RWPE2 (cell line): ENCODE data around the gene SCART1.

Source experiments
- ATAC-seq: fragments of 200-7000 bp; cut with Tn5 transposase; 3 replicates; pipeline ENCODE4 v1.9.1; 2021; ENCODE audit warnings: low read depth
- DNase-seq: peaks from one replicate; pipeline ENCODE4 v3.0.0-alpha.2; 2020; ENCODE audit warnings: low spot score
- H3K27ac ChIP-seq: fragments of 450-650 bp; 2 replicates; pipeline ENCODE4 v1.5.1; 2017; ENCODE audit warnings: mild to moderate bottlenecking; ENCODE audit not compliant: poor library complexity, severe bottlenecking
- H3K27me3 ChIP-seq: fragments of 250-450 bp; sonication (Bioruptor Pico); 2 replicates; pipeline ENCODE4 v1.5.1; 2021; ENCODE audit warnings: mild to moderate bottlenecking, moderate library complexity; ENCODE audit not compliant: insufficient read depth, poor library complexity, severe bottlenecking
- H3K36me3 ChIP-seq: fragments of 250-450 bp; sonication (Bioruptor Pico); 2 replicates; pipeline ENCODE4 v1.5.1; 2020; ENCODE audit warnings: low read depth, mild to moderate bottlenecking, moderate library complexity
- H3K4me1 ChIP-seq: fragments of 250-450 bp; sonication (Bioruptor Pico); 2 replicates; pipeline ENCODE4 v1.5.1; 2021; ENCODE audit warnings: mild to moderate bottlenecking, moderate library complexity; ENCODE audit not compliant: insufficient read depth, poor library complexity, severe bottlenecking
- H3K4me3 ChIP-seq: fragments of 250-450 bp; sonication (Bioruptor Pico); 2 replicates; pipeline ENCODE4 v1.5.1; 2021; ENCODE audit warnings: mild to moderate bottlenecking, moderate library complexity; ENCODE audit not compliant: severe bottlenecking
- H3K9me3 ChIP-seq: fragments of 250-450 bp; sonication (Bioruptor Pico); 2 replicates; pipeline ENCODE4 v1.5.1; 2021; ENCODE audit warnings: mild to moderate bottlenecking, moderate library complexity; ENCODE audit not compliant: severe bottlenecking
- CTCF ChIP-seq: fragments of 450-650 bp; IDR thresholded peaks from one replicate; pipeline ENCODE4 v1.5.1; 2017; ENCODE audit warnings: mild to moderate bottlenecking, moderate library complexity; ENCODE audit not compliant: poor library complexity, severe bottlenecking

SCART1 gene

GRCh38 chr10:133453516-133454203 lies at the start of gene SCART1:
SCART1 (plus strand) TSS chr10:133453945; CDS start chr10:133453998, 53 bp downstream.
- Histone ChIP-seq H3K27ac (no peak within 1 kb of the TSS), H3K4me3 (no peak within 1 kb of the TSS), H3K36me3 (no peaks in the 10 kb centered on the region), H3K4me1 (no peaks in the 10 kb centered on the region), H3K27me3 (no peaks in the 10 kb centered on the region), H3K9me3 (peaks cover 2% of the 10 kb centered on the region)
- TF ChIP-seq CTCF = no peak
- ATAC-seq (no peak), DNase-seq (no peak)

DNA sequence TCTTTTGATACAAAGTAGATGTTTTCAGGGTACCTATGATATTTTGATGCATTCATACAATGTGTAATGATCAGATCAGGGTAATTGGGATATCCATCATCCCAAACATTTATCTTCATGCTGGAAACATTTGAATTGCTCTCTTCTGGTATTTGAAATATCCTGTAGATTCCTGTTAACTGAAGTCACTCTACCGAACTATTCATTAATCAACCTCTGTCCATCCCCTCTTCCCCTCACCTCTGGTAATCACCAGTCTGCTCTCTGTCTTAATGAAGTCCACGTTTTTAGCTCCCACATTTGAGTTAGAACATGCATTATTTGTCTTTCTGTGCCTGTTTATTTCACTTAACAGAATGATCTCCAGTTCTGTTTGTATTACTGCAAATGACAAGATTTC lies 48.5 kb upstream of the SCART1 start:
- Histone ChIP-seq H3K4me1 (no peaks in the 10 kb centered on the region), H3K27ac (no peak overlapping the region), H3K9me3 (no peaks in the 10 kb centered on the region), H3K36me3 (peaks cover 63% of the 10 kb centered on the region), H3K4me3 (no peak overlapping the region), H3K27me3 (no peaks in the 10 kb centered on the region)
- no peak for TF ChIP-seq CTCF
- no peak for DNase-seq
- ATAC-seq = no peak

DNA sequence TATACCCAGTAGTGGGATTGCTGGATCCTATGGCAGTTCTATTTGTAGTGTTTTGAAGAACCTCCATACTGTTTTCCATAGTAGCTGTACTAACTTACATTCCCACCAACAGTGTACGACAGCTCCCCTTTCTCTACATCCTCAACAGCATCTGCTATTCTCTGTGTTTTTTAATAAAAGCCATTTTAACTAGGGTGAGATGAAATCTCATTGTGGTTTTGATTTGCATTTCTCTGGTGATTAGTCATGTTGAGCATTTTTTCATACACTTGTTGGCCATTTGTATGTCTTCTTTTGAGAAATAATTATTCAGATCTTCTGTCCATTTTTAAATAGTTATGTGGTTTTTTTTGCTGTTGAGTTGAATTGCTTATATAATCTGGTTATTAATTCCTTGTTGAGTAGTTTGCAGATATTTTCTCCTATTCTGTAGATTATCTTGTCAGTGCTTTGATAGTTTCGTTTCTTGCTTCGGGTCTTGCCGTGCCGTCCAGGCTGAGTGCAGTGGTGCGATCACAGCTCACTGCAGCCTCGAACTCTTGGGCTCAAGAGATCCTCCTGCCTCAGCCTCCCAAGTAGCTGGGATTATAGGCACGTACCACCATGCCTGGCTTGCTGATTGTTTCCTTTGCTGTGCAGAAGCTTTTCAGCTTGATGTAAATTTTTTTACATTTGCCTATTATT lies 47.8 kb upstream of the SCART1 start:
- Histone ChIP-seq H3K4me1 (no peaks in the 10 kb centered on the region), H3K27ac (no peak overlapping the region), H3K4me3 (no peak overlapping the region), H3K9me3 (peaks cover 1% of the 10 kb centered on the region), H3K36me3 (peaks cover 66% of the 10 kb centered on the region), H3K27me3 (no peaks in the 10 kb centered on the region)
- no peak for ATAC-seq
- no peak for TF ChIP-seq CTCF
- DNase-seq = no peak

DNA sequence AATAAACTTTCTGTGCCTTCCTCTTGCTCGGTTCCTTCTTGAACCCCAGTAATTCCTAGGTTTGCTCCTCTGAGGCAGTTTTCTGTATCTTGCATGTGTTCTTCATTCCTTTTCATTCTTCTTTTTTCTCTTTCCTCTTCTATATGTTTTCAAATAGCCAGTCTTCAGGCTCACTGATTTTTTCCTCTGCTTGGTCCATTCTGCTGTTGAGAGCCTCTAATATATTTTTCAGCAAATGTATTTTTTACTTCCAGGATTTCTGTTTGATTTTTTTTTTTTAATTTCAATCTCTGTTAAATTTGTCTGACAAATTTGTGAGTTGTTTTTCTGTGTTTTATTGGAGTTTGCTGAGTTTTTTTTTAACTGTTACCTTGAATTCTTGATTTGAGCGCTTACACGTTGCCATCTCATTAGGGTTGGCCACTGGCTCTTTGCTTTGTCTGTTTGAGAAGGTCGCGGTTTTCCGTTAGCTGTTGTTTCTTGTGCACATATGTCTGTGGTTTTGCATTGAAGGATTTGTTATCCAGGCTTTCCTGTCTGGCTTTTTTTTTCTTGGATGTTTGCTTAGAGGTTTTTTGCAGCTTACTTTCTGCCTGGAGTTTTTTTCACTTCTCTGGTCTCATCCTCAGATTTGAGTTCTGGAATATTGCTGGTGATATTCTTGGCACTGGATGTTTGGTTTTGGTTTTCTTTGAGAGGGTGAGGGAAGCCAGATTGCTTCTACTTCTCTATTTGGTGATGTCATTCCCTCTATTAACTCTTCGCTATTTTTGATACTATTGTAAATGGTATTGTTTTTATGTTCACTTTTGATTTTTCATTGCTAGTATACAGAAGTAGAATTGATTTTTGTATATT lies 42.0 kb upstream of the SCART1 start:
- ATAC-seq = no peak
- Histone ChIP-seq H3K36me3 (peaks cover 72% of the 10 kb centered on the region), H3K9me3 (peaks cover 15% of the 10 kb centered on the region), H3K27me3 (no peaks in the 10 kb centered on the region), H3K4me3 (no peak overlapping the region), H3K27ac (no peak overlapping the region), H3K4me1 (no peaks in the 10 kb centered on the region)
- no peak for TF ChIP-seq CTCF
- DNase-seq = no peak
